ENCODE data around the gene KLF1.
"Not testable (repeated sequence)": the region's sequence is repeated elsewhere in the genome, so short reads cannot be mapped to it uniquely, and the experiment has no call there.

Gene KLF1

GRCh38 chr19:12930002-12930645 lies 43.1 kb upstream of the KLF1 start:
- no peak overlapping the region for H3K27ac ChIP-seq
- peaks cover 21 to 22% of the 10 kb centered on the region in 2 experiments for H3K4me1 ChIP-seq (ENCODE audit: control insufficient read depth in 1 of 2, insufficient read depth in 1 of 2, low read depth in 1 of 2, low read length in 1 of 2)
- TF ChIP-seq CTCF (IDR thresholded peaks at IDR 0.05), result no peak
- no peaks in the 10 kb centered on the region for H3K27me3 ChIP-seq
- no peak overlapping the region for H3K4me3 ChIP-seq (ENCODE audit: low read depth in 1 of 2, low read length in 1 of 2)
- H3K36me3 ChIP-seq, result peaks cover 33% of the 10 kb centered on the region
- H3K9me3 ChIP-seq, result no peaks in the 10 kb centered on the region

GRCh38 chr19:12924621-12925310 lies 37.8 kb upstream of the KLF1 start:
- no peak overlapping the region for H3K27ac ChIP-seq
- H3K36me3 ChIP-seq, result peaks cover 55% of the 10 kb centered on the region
- H3K4me3 ChIP-seq (ENCODE audit: low read depth in 1 of 2, low read length in 1 of 2), result no peak overlapping the region
- no peaks in the 10 kb centered on the region for H3K9me3 ChIP-seq
- no peaks in the 10 kb centered on the region for H3K27me3 ChIP-seq
- no peak for TF ChIP-seq CTCF (IDR thresholded peaks at IDR 0.05)
- H3K4me1 ChIP-seq (ENCODE audit: control insufficient read depth in 1 of 2, insufficient read depth in 1 of 2, low read depth in 1 of 2, low read length in 1 of 2), result no peaks in the 10 kb centered on the region

- no peaks in the 10 kb centered on the region for H3K27me3 ChIP-seq
- no peak overlapping the region for H3K4me3 ChIP-seq (ENCODE audit: low read depth in 1 of 2, low read length in 1 of 2)
- peaks cover 40% of the 10 kb centered on the region for H3K36me3 ChIP-seq
- H3K27ac ChIP-seq, result no peak overlapping the region
- no peak for TF ChIP-seq CTCF (IDR thresholded peaks at IDR 0.05)
- H3K4me1 ChIP-seq (ENCODE audit: control insufficient read depth in 1 of 2, insufficient read depth in 1 of 2, low read depth in 1 of 2, low read length in 1 of 2), result peaks cover 5 to 13% of the 10 kb centered on the region in 2 experiments
- no peaks in the 10 kb centered on the region for H3K9me3 ChIP-seq
Observed at GRCh38 chr19:12922959-12923358, 36.0 kb upstream of the KLF1 start.

GRCh38 chr19:12921047-12921446 lies 34.0 kb upstream of the KLF1 start:
- peaks cover 5 to 13% of the 10 kb centered on the region in 2 experiments for H3K4me1 ChIP-seq (ENCODE audit: control insufficient read depth in 1 of 2, insufficient read depth in 1 of 2, low read depth in 1 of 2, low read length in 1 of 2)
- peaks cover 29% of the 10 kb centered on the region for H3K36me3 ChIP-seq
- no peak overlapping the region for H3K4me3 ChIP-seq (ENCODE audit: low read depth in 1 of 2, low read length in 1 of 2)
- no peaks in the 10 kb centered on the region for H3K9me3 ChIP-seq
- no peaks in the 10 kb centered on the region for H3K27me3 ChIP-seq
- no peak overlapping the region for H3K27ac ChIP-seq
- no peak for TF ChIP-seq CTCF (IDR thresholded peaks at IDR 0.05)

- no peak for TF ChIP-seq CTCF (IDR thresholded peaks at IDR 0.05)
- H3K27ac ChIP-seq, result no peak overlapping the region
- H3K4me3 ChIP-seq (ENCODE audit: low read depth in 1 of 2, low read length in 1 of 2), result no peak overlapping the region
- no peaks in the 10 kb centered on the region for H3K9me3 ChIP-seq
- peaks cover 9% of the 10 kb centered on the region for H3K36me3 ChIP-seq
- no peaks in the 10 kb centered on the region for H3K27me3 ChIP-seq
- peaks cover 20 to 30% of the 10 kb centered on the region in 2 experiments for H3K4me1 ChIP-seq (ENCODE audit: control insufficient read depth in 1 of 2, insufficient read depth in 1 of 2, low read depth in 1 of 2, low read length in 1 of 2)
Observed at GRCh38 chr19:12918253-12918652, 31.3 kb upstream of the KLF1 start.

GRCh38 chr19:12915860-12916259 lies 28.9 kb upstream of the KLF1 start:
- H3K36me3 ChIP-seq; H3K27ac ChIP-seq; H3K9me3 ChIP-seq; H3K27me3 ChIP-seq; H3K4me3 ChIP-seq (ENCODE audit: low read depth in 1 of 2, low read length in 1 of 2): not testable (repeated sequence)
- peaks cover 32 to 41% of the 10 kb centered on the region in 2 experiments for H3K4me1 ChIP-seq (ENCODE audit: control insufficient read depth in 1 of 2, insufficient read depth in 1 of 2, low read depth in 1 of 2, low read length in 1 of 2)

Measured in neutrophil (primary cell).